GM19239 (cell line): ENCODE results near the gene PTRH1.
A peak's percentile ranks its signal among the peaks of the same experiment; 100 is the strongest.

Experiments used
- DNase-seq: peaks from one replicate; pipeline ENCODE4 v3.0.0; 2011; ENCODE audit warnings: low spot score; ENCODE audit not compliant: insufficient read length
- FAIRE-seq: peaks from 2 replicates; lab custom pipeline; 2011; peaks lifted over from hg19 to GRCh38; lab: Jason Lieb, UNC

The PTRH1 gene

DNA sequence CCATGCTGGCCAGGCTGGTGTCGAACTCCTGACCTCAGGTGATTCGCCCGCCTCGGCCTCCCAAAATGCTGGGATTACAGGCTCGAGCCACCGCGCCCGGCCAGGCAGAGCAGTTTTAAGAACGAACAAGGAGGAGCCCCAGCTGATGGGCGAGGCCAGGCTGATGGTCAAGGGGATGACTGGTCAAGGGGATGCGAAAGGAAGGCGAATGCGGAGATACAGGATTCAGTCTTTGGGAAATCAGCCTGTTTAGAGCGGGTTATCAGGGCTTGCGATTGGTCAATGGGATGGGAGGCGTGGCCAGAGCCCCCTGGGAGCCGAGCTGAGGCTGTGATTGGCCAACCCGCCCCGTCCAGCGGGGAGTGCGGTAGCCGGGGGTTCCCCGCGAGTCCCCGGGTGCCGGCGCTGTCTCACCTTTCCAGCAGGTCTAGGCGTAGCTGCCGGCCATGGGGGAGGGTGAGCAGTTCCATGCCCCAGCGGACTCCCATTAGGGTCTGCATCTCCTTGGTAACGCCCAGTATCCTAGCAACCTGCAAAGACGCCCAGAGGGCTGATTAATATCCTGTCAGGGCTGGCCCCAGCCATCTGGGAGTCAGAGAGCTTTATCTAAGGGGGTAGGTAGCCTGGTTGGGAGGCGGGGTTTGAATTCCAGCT lies 27.1 kb upstream of the PTRH1 start:
- no peak for FAIRE-seq

DNA sequence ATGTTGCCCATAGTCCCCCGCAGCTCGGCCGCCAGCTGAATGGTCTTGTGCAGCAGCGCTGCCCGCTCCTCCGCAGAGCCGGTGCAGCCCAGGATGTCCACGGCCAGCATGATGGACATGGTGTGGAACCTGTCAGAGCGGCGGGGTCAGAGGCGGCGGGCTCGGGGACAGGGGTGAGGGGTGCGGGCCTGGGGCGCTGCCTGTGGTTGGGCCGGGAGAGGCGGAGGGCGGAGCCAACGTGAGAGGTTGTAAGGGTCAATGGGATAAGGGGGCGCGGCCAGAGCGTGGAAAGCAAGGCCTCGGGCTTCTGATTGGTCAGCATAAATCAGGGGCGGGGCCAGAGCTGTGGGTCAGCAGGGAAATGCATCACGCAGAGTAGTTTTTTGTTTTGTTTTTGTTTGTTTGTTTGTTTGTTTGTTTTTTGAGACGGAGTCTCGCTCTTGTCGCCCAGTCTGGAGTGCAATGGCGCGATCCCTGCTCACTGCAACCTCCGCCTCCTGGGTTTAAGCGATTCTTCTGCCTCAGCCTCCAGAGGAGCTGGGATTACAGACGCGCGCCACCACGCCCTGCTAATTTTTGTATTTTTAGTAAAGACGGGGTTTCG lies 26.5 kb upstream of the PTRH1 start:
- FAIRE-seq: no peak
- DNase-seq: no peak

More for the DNA sequence above, 27.1 kb upstream of the PTRH1 start:
- no peak for DNase-seq

DNA sequence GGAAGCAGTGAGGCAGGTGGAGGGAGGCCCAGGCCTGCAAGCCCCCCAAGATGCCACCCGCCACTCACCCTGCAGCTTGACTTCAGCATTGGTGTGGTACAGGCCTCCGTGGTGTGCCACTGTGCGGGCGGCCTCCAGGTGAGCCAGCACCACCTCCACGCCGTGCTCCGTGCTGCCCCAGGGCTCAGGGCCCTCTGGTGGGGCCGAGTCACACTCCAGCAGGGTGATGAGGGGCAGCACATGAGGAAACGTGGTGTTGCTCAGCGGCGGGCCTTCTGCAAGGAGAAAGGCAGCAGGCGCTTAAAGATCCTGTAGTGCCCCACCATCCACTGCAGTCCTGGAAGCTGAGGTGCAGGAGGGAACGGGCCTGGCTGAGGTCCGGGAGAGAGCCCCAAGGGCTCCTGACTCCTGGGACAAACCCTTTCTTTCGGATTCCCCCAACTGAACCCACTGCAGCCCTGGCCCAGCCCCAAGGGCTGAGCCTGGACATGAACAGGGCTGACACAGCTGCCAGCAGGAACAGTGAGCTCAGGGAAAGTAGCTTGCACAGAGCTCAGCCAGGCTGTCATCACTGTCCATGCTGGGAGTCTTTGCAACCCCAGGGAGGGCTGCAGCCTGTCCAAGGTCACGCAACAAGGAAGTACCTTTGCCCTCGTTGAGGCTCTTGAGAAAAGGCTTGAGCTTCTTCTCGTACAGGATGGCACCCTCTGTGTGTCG lies 24.3 kb upstream of the PTRH1 start:
- no peak for DNase-seq
- FAIRE-seq: no peak

DNA sequence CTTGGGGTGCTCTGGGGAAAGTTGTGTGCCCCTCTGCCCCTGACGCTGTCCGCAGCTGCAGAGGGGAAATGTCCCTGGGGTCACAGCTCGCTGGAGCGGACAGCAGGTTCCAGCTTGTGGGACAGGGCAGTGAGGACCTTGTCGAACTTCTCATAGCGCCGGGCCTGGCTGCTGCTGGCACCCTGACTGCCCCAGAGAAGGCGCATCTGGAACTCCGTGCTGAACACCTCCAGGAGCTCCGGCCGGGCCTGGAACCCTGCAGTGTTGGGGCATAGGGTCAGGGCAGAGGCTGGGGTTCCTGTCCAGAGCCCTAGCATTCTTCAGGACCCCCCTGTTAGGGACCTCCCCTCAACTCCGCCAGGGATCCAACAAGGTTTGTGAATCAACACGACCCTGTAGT lies 23.2 kb upstream of the PTRH1 start:
- FAIRE-seq: no peak
- DNase-seq: no peak

DNA sequence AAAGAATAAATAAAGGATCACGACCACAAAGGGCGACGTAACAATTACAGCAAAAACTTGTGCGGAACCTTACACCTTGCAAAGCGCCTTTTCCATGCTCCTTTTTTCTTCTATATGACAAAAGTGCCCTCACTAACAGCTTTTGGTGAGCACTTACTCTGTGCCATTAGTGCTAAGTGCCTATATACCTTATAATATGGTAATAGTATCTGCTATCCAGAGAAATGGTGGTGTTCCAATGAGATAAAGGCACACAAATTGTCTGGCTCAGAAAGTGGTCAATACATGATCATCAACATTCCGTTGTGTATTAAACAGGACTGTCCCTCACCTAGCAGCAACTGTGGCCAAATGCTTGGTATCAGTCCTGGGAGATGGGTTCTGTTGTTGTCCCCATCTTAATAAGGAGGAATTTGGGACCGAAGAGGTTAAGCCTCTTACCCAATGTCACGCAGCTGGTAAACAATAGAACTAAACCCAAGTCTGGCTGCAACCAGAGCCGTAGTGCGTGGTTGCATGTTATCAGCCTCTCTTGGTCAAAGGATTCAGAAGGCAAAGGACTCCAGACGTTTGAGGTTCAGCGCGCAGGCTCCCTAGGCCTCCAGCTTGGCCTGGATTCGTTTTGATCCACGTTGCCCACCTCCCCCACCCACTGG lies 20.2 kb upstream of the PTRH1 start:
- no peak for FAIRE-seq
- DNase-seq: no peak

DNA sequence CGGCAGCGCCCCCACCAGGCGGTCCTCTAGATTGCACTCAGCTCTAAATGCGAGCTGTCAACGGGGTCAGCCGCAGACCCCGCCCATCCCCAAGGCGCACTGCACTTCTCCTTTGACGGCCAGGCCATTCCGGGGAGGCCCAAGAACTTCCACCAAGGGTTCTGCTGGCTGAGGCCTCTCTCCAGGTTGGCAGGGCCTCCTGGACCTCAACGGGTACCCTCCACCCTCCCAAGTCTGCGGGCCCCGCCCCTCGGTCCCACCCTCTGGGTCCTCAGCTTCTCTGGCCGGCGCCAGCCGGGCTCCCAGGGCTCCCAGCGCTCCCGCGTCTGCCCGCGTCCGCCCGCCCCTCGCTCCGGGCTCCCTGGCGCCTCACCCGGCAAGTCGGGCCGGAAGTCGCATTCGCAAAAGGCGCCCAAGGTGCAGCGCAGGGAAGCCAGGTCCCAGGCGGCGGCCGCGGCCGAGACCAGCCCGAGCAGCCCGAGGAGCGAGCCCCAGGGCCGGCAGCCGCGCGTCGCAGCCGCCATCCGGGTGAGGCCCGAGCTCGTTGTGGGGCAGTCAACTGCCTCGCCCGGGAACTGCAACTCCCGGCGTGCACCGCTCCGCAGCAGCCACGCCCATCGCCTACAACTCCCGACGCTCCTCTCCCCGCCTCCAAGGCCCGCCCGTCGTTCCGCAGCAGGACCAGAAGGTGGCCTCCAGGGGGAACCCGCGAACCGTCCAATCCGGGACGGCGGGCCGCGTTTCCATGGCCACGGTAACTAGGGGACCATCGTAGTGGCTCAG lies 19.5 kb upstream of the PTRH1 start, which contains the start of gene TOR2A:
TOR2A (minus strand) TSS at position 548 of the 783 bp plus-strand sequence; CDS start at position 524, 24 bp downstream.
- FAIRE-seq: peak; percentile 99
- DNase-seq: peak; percentile 99

DNA sequence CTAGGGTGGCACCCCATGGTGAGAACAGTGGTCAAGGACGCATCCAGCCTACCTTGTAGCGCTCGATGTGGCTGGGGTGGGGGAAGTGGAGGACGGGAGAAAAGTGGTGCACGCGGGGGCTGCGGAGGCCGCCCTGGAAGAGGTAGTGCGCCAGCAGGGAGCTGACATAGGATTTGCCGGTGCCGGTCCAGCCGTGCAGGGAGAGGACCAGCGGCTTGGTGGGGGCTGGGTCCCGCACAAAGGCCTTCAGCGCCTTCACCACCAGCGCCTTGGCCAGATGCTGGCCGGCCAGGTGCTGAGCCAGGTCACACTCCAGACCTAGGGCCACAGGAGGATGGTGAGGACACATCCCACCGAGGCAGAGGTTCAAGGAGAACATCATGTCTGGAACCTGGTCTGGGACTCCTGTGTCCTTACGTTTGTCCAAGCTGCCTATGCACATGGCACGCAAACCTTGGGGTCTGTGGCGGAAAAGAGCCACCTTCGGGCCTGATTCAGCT lies 18.8 kb upstream of the PTRH1 start:
- DNase-seq: no peak
- FAIRE-seq: no peak

DNA sequence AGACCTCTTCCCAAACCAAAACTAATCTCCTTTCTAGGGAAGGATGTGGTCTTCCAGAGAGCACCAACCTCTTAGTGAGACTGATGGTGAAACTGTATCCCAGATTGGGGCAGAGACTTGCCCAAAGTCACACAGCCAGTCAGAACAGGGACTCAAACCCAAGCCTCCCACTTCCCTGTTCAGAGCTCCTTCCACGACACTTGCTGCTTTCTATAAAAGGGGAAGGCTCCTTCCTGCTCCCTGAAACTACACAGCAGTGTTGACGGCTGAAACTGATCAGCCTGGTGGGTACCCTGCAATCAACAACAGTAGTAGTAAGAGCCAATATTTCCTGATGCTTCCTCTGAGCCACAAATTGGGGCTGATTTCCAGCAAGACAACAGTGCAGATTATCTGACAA lies 18.2 kb upstream of the PTRH1 start:
- FAIRE-seq (no peak), DNase-seq (no peak)

DNA sequence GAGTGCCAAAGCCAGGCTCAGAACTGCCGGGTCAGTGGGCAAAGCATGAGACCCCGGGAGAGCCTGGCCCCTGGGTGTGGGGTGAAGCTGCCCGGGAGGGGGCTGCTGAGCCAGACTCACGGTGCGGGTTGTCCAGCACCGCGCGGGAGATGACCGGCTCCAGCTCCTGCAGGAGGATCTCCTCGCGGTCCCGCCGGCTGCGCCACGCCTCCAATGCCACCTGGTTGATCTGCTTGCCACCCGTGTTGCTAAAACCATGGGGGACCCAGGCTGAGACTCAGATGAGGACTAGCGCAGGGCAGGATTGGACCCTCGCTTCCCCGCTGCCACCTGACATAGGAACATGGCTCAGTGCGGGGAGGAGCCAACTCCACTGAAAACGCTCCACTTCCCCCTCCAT lies 17.0 kb upstream of the PTRH1 start:
- DNase-seq: no peak
- FAIRE-seq: no peak

DNA sequence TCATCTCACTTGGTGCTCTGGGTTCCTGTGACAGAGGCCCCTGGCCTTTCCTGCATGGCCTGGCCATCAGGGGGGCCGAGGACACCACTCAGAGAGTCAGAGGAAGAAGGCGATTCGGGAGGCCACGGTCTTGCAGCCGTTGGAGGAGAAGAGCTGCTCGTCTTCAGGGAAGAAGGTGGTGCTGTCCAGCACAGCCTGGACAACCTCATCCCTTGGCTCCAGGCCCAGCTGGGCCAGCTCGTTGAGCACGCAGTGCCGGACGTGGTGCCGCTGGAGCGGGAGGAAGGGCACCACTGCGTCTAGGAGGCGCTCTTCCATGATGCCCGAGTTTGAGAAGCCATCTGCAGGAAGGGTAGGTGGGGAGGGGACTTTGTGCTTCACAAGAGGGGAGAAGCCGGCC lies 16.5 kb upstream of the PTRH1 start:
- no peak for DNase-seq
- FAIRE-seq: no peak

DNA sequence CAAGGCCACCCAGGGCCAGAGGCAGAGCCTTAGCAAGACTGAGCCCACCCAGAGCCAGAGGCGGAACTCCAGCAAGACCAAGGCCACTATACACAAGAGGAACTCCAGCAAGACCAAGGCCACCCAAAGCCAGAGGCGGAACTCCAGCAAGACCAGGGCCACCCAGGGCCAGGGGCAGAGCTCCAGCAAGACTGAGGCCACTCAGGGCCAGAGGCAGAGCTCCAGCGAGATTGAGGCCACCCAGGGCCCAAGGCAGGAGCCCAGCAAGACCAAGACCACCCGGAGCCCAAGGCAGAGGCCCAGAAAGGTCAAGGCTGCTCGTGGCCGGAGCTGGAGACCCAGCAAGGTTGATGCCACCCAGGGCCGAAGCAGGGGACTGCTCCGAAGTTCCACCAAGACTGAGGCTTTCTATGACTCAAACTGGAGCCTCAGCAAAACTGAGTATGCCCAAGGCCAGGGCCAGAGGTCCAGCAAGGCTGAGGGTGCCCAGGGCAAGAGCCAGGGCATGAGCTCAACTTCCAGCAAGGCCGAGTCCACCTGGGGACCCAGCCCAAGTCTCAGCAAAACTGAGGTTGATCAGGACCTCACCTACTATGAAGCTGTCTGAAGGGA lies 15.4 kb upstream of the PTRH1 start:
- FAIRE-seq (no peak), DNase-seq (no peak)

DNA sequence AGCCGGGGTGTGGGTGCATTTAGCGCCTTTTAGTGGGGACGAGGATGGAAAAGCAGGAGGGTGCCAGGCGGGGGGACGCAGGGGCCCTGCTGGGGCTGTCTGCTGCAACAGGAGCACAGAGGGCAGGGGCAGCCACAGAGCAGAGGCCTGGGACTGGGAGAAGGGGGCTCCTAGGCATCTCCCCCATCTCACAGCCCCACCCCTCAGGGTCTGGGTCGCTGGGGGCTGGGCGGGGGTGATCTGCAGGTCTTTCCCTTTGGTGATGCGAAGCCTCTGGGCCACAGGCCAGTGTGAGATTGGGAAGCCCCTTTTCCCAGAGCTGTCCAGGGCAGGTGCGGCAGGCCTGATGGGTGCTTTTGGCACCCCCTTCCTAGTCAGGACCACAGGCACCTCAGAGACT lies 14.8 kb upstream of the PTRH1 start:
- no peak for FAIRE-seq

DNA sequence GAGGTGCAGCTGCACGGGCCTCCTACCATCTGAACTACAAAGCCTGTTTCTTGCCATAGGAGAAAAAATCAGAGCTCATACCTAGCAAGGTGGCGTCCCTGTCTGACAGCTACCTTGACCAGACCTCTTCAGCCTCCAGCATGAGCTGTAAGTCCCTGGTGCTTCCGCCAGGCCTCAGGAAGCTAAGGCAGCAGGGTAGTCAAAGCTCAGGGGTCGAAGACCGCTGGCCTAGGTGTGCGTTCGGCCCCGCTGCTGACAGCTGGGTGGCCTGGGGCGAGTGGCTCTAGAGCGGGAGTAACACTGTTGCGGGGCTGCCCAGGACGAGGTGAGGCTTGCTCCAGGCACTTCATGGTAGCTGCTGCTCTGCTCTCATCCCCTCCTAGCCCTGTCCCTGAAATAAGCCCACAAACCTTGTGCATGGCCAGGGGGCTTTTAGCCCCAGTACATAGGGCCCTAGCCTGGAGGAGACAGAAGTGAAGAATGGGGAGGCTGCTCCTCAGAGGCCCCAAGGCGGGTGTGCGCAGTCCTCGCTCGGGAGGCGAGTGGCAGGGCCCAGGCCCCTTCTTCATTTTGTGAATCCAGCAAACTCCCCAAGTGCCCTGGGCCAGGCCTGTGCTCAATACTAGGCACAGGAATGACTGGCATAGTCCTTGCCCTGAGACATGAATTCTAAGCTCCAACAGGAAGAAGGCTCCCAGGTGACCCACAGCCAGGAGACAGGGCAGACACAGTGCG lies 14.2 kb upstream of the PTRH1 start:
- DNase-seq (no peak), FAIRE-seq (no peak)

More for the DNA sequence above, 14.8 kb upstream of the PTRH1 start:
- no peak for DNase-seq

DNA sequence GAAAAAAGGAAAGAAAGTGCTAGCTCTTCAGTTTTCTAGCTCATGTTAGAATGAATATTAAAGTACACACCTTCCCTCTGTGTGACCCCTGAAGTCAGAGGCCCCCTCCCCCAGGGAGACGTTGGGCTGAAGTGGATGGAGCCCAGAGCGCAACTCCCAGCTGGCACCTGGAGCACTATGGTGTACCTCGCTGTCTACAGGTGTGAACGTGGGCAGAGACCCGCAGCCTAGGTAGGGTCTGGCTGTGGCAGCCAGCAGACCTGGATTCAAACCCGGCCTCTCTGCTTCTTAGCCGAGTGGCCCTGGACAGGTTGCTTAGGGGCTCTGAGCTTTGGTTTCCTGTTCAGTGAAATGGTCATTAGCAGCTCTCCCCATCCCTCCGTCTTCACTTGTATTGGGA lies 13.3 kb upstream of the PTRH1 start:
- DNase-seq (no peak), FAIRE-seq (no peak)

DNA sequence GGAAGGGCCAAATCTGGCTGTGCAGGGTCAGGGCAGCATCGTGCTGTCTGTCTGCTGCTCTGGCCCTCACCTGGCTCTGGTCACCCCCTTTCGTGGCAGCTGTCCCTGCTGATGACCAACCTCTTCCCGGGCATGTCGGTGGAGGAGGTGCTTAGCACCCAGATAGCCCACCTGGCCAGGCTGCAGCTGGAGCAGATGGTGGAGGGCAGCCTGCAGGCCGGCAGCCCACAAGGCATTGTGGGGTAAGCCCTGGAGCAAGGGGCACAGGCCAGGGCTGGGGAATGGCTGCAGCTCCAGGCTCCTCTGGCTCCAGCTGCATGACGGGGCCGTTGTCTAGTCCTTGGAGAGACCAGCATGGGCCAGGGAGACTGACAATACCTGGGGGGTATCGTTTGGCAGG lies 11.4 kb upstream of the PTRH1 start:
- no peak for FAIRE-seq
- no peak for DNase-seq

DNA sequence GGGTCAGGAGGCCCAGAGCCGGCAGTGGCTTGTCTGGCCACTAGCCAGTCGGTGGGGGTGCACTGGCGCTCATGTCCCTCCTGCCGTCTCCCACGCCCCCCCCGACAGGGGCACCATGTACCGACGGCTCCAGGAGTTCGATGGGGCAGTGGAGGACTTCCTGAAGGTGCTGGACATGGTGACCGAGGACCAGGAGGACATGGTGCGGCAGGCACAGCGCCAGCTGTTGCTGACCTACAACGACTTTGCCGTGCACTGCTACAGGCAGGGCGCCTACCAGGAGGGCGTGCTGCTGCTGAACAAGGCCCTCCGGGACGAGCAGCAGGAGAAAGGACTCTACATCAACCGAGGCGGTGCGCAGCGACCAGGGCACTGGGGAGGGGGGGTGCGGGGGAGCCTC lies 8.5 kb upstream of the PTRH1 start:
- FAIRE-seq (no peak), DNase-seq (no peak)

DNA sequence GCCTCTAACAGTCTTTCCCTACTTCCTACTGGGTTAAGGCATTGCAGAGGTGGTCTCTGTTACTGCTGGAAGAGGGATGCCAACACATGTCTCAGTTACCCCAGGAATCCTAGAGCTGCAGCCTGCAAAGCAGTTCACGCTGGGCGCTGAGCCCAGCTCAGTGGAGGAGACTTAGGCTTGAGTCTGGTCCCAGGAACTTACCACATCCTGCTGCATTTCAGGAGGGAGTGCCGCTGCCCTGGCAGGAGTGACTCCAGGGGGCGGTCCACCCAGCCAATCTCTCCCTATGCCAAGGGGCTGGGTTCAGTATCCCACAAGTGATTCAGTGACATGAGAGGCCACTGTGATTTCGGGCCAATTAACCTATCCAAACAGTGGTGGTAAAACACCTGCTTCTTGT lies 8.0 kb upstream of the PTRH1 start:
- DNase-seq: no peak
- FAIRE-seq: no peak

DNA sequence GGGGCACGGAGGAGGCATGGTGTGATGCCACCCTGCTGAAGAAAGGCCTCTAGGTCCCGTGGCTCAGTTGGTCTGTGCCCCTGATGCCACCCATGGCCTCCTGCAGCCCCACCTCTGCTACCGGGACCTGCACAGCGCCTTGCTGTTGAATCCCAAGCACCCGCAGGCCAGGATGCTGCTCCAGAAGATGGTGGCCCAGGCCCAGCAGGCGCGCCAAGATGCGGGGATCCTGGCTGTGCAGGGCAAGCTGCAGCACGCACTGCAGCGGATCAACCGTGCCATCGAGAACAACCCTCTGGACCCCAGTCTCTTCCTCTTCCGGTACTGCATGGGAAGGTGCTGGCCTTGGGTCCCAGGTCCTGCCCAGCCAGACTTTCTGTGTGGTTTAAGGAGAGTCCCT lies 7.5 kb upstream of the PTRH1 start:
- no peak for FAIRE-seq
- no peak for DNase-seq
